Panc1 (cell line): Measurements from ENCODE around the gene TRIM28.

Experiments used
- CTCF ChIP-seq: fragments of 450-650 bp; IDR thresholded peaks from 2 replicates; pipeline ENCODE4 v1.5.1; 2017; ENCODE audit warnings: mild to moderate bottlenecking
- POLR2AphosphoS5 ChIP-seq: IDR thresholded peaks from 2 replicates; pipeline ENCODE4 v1.6.1; 2012; ENCODE audit warnings: mild to moderate bottlenecking, low read depth, low read length, moderate library complexity
- REST ChIP-seq, 2 experiments: IDR thresholded peaks; 2 replicates each; pipeline ENCODE4 v1.6.1; 2011 to 2012; ENCODE audit warnings: low read depth in 2 of 2, control low read depth in 1 of 2, low read length in 1 of 2, mild to moderate bottlenecking in 1 of 2, moderate library complexity in 1 of 2; ENCODE audit not compliant: insufficient read depth in 1 of 2
- SIN3A ChIP-seq: IDR thresholded peaks from 2 replicates; pipeline ENCODE4 v1.6.1; 2012; ENCODE audit warnings: low read depth, mild to moderate bottlenecking, low read length, moderate library complexity, borderline replicate concordance; ENCODE audit not compliant: insufficient read depth
- TCF7L2 ChIP-seq: IDR thresholded peaks from 2 replicates; pipeline ENCODE4 v1.6.1; 2011; ENCODE audit warnings: mild to moderate bottlenecking, low read depth, low read length, inconsistent platforms

GRCh38 chr19:58513213-58513693, 30.6 kb upstream of the TRIM28 start:
- TF ChIP-seq CTCF (no peak), REST (IDR thresholded peaks at IDR 0.05; ENCODE audit: insufficient read depth in 1 of 2, low read depth in 2 of 2, low read length in 1 of 2) (no peak), POLR2AphosphoS5 (no peak), SIN3A (no peak), TCF7L2 (no peak)
